Spleen (tissue), 11 donors: Measurements from ENCODE around the gene ASXL3. TPM values are rescaled to one million over a fixed set of nuclear protein-coding genes. Genes with fewer than 3 reads are reported as not detected.

Source experiments
- DNase-seq: peaks from one replicate; pipeline ENCODE4 v3.0.0-alpha.2; 2020
- H3K27ac ChIP-seq, 8 donors: fragments of 200-600 bp; sonication (generic) in 7 of 8; 1 replicate in 4 of 8; 2 replicates in 4 of 8; pipeline versions ENCODE4 v1.5.0 to v1.8.0; 2016 to 2021; ENCODE audit warnings: inconsistent platforms in 4 of 8, mild to moderate bottlenecking in 4 of 8, moderate library complexity in 1 of 8
- H3K27me3 ChIP-seq, 7 donors: fragments of 200-600 bp; sonication (generic) in 6 of 7; replicated peaks in 1 of 7; 1 replicate in 4 of 7; 2 replicates in 3 of 7; pipeline versions ENCODE4 v1.5.0 to v1.8.0; 2016 to 2021; ENCODE audit warnings: inconsistent platforms in 3 of 7, mild to moderate bottlenecking in 1 of 7
- H3K36me3 ChIP-seq, 6 donors: fragments of 200-600 bp; sonication (generic) in 5 of 6; 1 replicate in 4 of 6; 2 replicates in 2 of 6; pipeline versions ENCODE4 v1.5.0 to v1.8.0; 2016 to 2021; ENCODE audit warnings: inconsistent platforms in 2 of 6
- H3K4me1 ChIP-seq, 6 donors: fragments of 200-600 bp; sonication (generic) in 5 of 6; 1 replicate in 3 of 6; 2 replicates in 3 of 6; pipeline versions ENCODE4 v1.5.0 to v1.8.0; 2016 to 2021; ENCODE audit warnings: inconsistent platforms in 3 of 6
- H3K4me3 ChIP-seq, 8 donors: fragments of 200-600 bp; sonication (generic) in 7 of 8; 1 replicate in 4 of 8; 2 replicates in 4 of 8; pipeline versions ENCODE4 v1.5.0 to v1.8.0; 2016 to 2021; ENCODE audit warnings: inconsistent platforms in 4 of 8, mild to moderate bottlenecking in 4 of 8, moderate library complexity in 2 of 8
- H3K9me3 ChIP-seq, 8 donors: fragments of 200-600 bp; sonication (generic) in 7 of 8; 1 replicate in 4 of 8; 2 replicates in 4 of 8; pipeline versions ENCODE4 v1.5.0 to v1.8.0; 2016 to 2021; ENCODE audit warnings: inconsistent platforms in 4 of 8
- CTCF ChIP-seq, 11 experiments: fragments of 200-600 bp in 7 of 11; fragments of 450-650 bp in 4 of 11; sonication (generic) in 4 of 11; IDR thresholded peaks in 8 of 11; conservative IDR thresholded peaks in 3 of 11; 1 replicate in 7 of 11; 2 replicates in 4 of 11; pipeline versions ENCODE4 v1.4.0 to v1.8.0; 2016 to 2021; ENCODE audit warnings: antibody characterized with exemption in 11 of 11, inconsistent platforms in 4 of 11, mild to moderate bottlenecking in 1 of 11
- POLR2A ChIP-seq, 3 donors: fragments of 450-650 bp; IDR thresholded peaks; one replicate each; pipeline ENCODE4 v1.5.1; 2017; ENCODE audit warnings: antibody characterized with exemption in 3 of 3, mild to moderate bottlenecking in 1 of 3
- POLR2AphosphoS5 ChIP-seq, 3 donors: sonication (generic); formaldehyde crosslinking; IDR thresholded peaks; one replicate each; pipeline ENCODE4 v1.5.1; 2017; ENCODE audit warnings: antibody characterized with exemption in 3 of 3
- WGBS, 5 donors: extraction: QIAGEN DNeasy Blood & Tissue Kit in 3 of 5; methylation state at CpG; one replicate each; pipeline versions ENCODE4 v1.1.5 to v1.1.7; 2013 to 2018; 5-methylcytosine and 5-hydroxymethylcytosine counted together
- intact Hi-C: fragments of 100-400 bp; cut with DNase I; formaldehyde crosslinking; loops from one replicate; pipeline ENCODE4 v1.15.0; 2023; ENCODE audit warnings: low total_unique reads
- polyA plus RNA-seq, 3 donors: library from polyadenylated mRNA; stranded (reverse); fragments of 200-250 nt; gene quantifications; one replicate each; pipeline ENCODE4 v1.2.1, GENCODE V29; 2013
- total RNA-seq, 7 donors: library from RNA; depleted of rRNA in 3 of 7; stranded (reverse); fragments of >200 nt in 3 of 7; fragmentation: NEBNext Ultra II Directional in 4 of 7; extraction: Animal tissue kit (Norgen Biotek cat#: 25700) in 4 of 7; gene quantifications; one replicate each; pipeline versions ENCODE4 v1.1.0 to v1.2.1, GENCODE V29; 2016 to 2021
- donor health status: healthy with polysubstance abuse.
- donor health status: DM: no; HTN: no; CAD: no; lungs with moderate emphysema.
- donor health status: DM: no; HTN: no; CAD: no.
- donor health status: Bipolar disorder and iron deficiency.
- donor health status: healthy.
- donor health status: DM: no; HTN: no; CAD: no.
- donor health status: DM: yes; HTN: yes; CAD: no.

ASXL3 gene
- total and polyA plus RNA-seq, 10 donors, result 0.02 to 3.5 (median 0.76) TPM

- no peak for TF ChIP-seq POLR2AphosphoS5 (IDR thresholded peaks at IDR 0.05)
- TF ChIP-seq CTCF (IDR thresholded peaks at IDR 0.05 in 8 of 11, conservative IDR thresholded peaks at IDR 0.05 in 3 of 11), result no peak
- TF ChIP-seq POLR2A (IDR thresholded peaks at IDR 0.05), result no peak
- DNase-seq, result no peak
- Histone ChIP-seq H3K4me3 (no peak overlapping the region), H3K4me1 (no peaks in the 10 kb centered on the region), H3K9me3 (no peaks in the 10 kb centered on the region), H3K27me3 (no peaks in the 10 kb centered on the region), H3K27ac (no peak overlapping the region), H3K36me3 (no peaks in the 10 kb centered on the region)
- intact Hi-C loops, result no loop called here
- WGBS, 5 donors, result 68 to 83% (median 80%) methylated on average over 3 of the region's 3 CpGs
Measured at GRCh38 chr18:33750366-33750765, 172.3 kb downstream of the ASXL3 start.

- TF ChIP-seq POLR2AphosphoS5 (IDR thresholded peaks at IDR 0.05) (no peak), POLR2A (IDR thresholded peaks at IDR 0.05) (no peak), CTCF (IDR thresholded peaks at IDR 0.05 in 8 of 11, conservative IDR thresholded peaks at IDR 0.05 in 3 of 11) (peak in 2 of 11 experiments; percentile 16 to 23)
- Histone ChIP-seq H3K9me3 (no peaks in the 10 kb centered on the region), H3K4me3 (no peak overlapping the region)
Measured at GRCh38 chr18:33751613-33752221, 173.7 kb downstream of the ASXL3 start.

GRCh38 chr18:33755391-33755790 is 177.4 kb downstream of the ASXL3 start:
- Histone ChIP-seq H3K9me3 (no peaks in the 10 kb centered on the region), H3K27me3 (no peaks in the 10 kb centered on the region), H3K4me3 (no peak overlapping the region), H3K36me3 (no peaks in the 10 kb centered on the region), H3K27ac (no peak overlapping the region), H3K4me1 (no peaks in the 10 kb centered on the region)
- no peak for DNase-seq
- intact Hi-C loops, result no loop called here
- 70 to 88% (median 85%) methylated on average over 3 of the region's 3 CpGs for WGBS, 5 donors
- TF ChIP-seq POLR2AphosphoS5 (IDR thresholded peaks at IDR 0.05) (no peak), POLR2A (IDR thresholded peaks at IDR 0.05) (no peak), CTCF (IDR thresholded peaks at IDR 0.05 in 8 of 11, conservative IDR thresholded peaks at IDR 0.05 in 3 of 11) (no peak)

More at GRCh38 chr18:33751613-33752221, 173.7 kb downstream of the ASXL3 start:
- no peaks in the 10 kb centered on the region for H3K36me3 ChIP-seq
- intact Hi-C loops, result no loop called here
- no peaks in the 10 kb centered on the region for H3K4me1 ChIP-seq
- WGBS, 5 donors, result 42 to 47% (median 45%) methylated on average over 4 of the region's 4 CpGs
- no peaks in the 10 kb centered on the region for H3K27me3 ChIP-seq
- H3K27ac ChIP-seq, result no peak overlapping the region
- no peak for DNase-seq

- Histone ChIP-seq H3K4me3 (no peak overlapping the region), H3K36me3 (no peaks in the 10 kb centered on the region), H3K27me3 (no peaks in the 10 kb centered on the region), H3K9me3 (no peaks in the 10 kb centered on the region), H3K27ac (no peak overlapping the region), H3K4me1 (no peaks in the 10 kb centered on the region)
- no peak for TF ChIP-seq POLR2AphosphoS5 (IDR thresholded peaks at IDR 0.05)
- no peak for TF ChIP-seq POLR2A (IDR thresholded peaks at IDR 0.05)
- TF ChIP-seq CTCF (IDR thresholded peaks at IDR 0.05 in 8 of 11, conservative IDR thresholded peaks at IDR 0.05 in 3 of 11), result no peak
- no peak for DNase-seq
- intact Hi-C loops, result no loop called here
- 53 to 78% (median 58%) methylated on average over 6 of the region's 6 CpGs for WGBS, 5 donors
Measured at GRCh38 chr18:33755931-33756560, 178.0 kb downstream of the ASXL3 start.
